ENCODE results near the gene MRPS15.

GRCh38 chr1:36481091-36481490 is 16.9 kb upstream of the MRPS15 start:
- TF ChIP-seq CTCF (IDR thresholded peaks at IDR 0.05 in 4 of 5, conservative IDR thresholded peaks at IDR 0.05 in 1 of 5) = no peak
- TF ChIP-seq POLR2A (IDR thresholded peaks at IDR 0.05) = no peak
